Ishikawa (cell line): ENCODE measurements around the gene MAB21L2.

Experiments
- CEBPB ChIP-seq: IDR thresholded peaks from 2 replicates; pipeline ENCODE4 v1.6.1; 2012
- CREB1 ChIP-seq: IDR thresholded peaks from 2 replicates; pipeline ENCODE4 v1.6.1; 2012; ENCODE audit warnings: low read depth
- EGR1 ChIP-seq: IDR thresholded peaks from 2 replicates; pipeline ENCODE4 v1.6.1; 2012
- EP300 ChIP-seq: IDR thresholded peaks from 2 replicates; pipeline ENCODE4 v1.6.1; 2012; ENCODE audit warnings: borderline replicate concordance
- MAX ChIP-seq: IDR thresholded peaks from 2 replicates; pipeline ENCODE4 v1.6.1; 2012
- NFIC ChIP-seq: IDR thresholded peaks from 2 replicates; pipeline ENCODE4 v1.6.1; 2012
- RAD21 ChIP-seq: IDR thresholded peaks from 2 replicates; pipeline ENCODE4 v1.6.1; 2012; ENCODE audit warnings: low read depth
- REST ChIP-seq: IDR thresholded peaks from 2 replicates; pipeline ENCODE4 v1.6.1; 2012; ENCODE audit warnings: low read depth, mild to moderate bottlenecking
- TAF1 ChIP-seq: IDR thresholded peaks from 2 replicates; pipeline ENCODE4 v1.6.1; 2012; ENCODE audit warnings: low read depth, mild to moderate bottlenecking
- TEAD4 ChIP-seq: IDR thresholded peaks from 2 replicates; pipeline ENCODE4 v1.6.1; 2012
- USF1 ChIP-seq: IDR thresholded peaks from 2 replicates; pipeline ENCODE4 v1.6.1; 2012
- YY1 ChIP-seq: IDR thresholded peaks from 2 replicates; pipeline ENCODE4 v1.6.1; 2012; ENCODE audit warnings: low read depth

- TF ChIP-seq YY1 (no peak), TAF1 (no peak), CEBPB (no peak), REST (no peak), EP300 (no peak), RAD21 (no peak), TEAD4 (no peak), NFIC (no peak), MAX (no peak), CREB1 (no peak), USF1 (no peak), EGR1 (no peak)
These were observed 41.4 kb upstream of the MAB21L2 start for GRCh38 chr4:150540536-150540935.
